Panc1 (cell line): ENCODE data around the gene MOCS2. TPM values are rescaled to one million over a fixed set of nuclear protein-coding genes. Genes with fewer than 3 reads are reported as not detected.
A peak's percentile ranks its signal among the peaks of the same experiment; 100 is the strongest.

Experiments
- ATAC-seq: fragments of 200-7000 bp; cut with Tn5 transposase; 2 replicates; pipeline ENCODE4 v1.9.1; 2020; ENCODE audit warnings: mild to moderate bottlenecking, moderate library complexity
- BruUV-seq: library from RNA; stranded (reverse); fragments of 400-500 nt; replicated peaks from 2 replicates; lab custom pipeline; 2021; lab: Mats Ljungman, UMichigan
- CTCF ChIA-PET: fragments of 300-600 bp; sonication (Branson Sonifier 250); formaldehyde crosslinking; loops from one replicate; lab custom pipeline; 2022; ENCODE audit warnings: antibody characterized with exemption; lab: Charles Lee
- POLR2A ChIA-PET: fragments of 300-600 bp; sonication (Branson Sonifier 250); formaldehyde crosslinking; loops from one replicate; lab custom pipeline; 2022; ENCODE audit warnings: antibody characterized with exemption; lab: Charles Lee
- DNase-seq: peaks from one replicate; pipeline ENCODE4 v3.0.0-alpha.2; 2010; ENCODE audit warnings: low read depth, low spot score
- H3K27ac ChIP-seq: 2 replicates; pipeline ENCODE4 v1.5.1; 2011; ENCODE audit warnings: mild to moderate bottlenecking, low read length, inconsistent platforms
- H3K27me3 ChIP-seq: fragments of 200-500 bp; sonication (Bioruptor generic); 2 replicates; pipeline ENCODE4 v1.6.0; 2014; ENCODE audit warnings: low read length, inconsistent platforms; ENCODE audit not compliant: control insufficient read depth, insufficient read depth
- H3K36me3 ChIP-seq: fragments of 200-500 bp; sonication (Bioruptor generic); 2 replicates; pipeline ENCODE4 v1.5.1; 2014; ENCODE audit warnings: inconsistent platforms, mild to moderate bottlenecking, low read length, moderate library complexity; ENCODE audit not compliant: control insufficient read depth, insufficient read depth
- H3K4me1 ChIP-seq: 2 replicates; pipeline ENCODE4 v1.5.1; 2011; ENCODE audit warnings: inconsistent platforms, mild to moderate bottlenecking, low read length, moderate library complexity; ENCODE audit not compliant: control insufficient read depth, insufficient read depth
- H3K4me3 ChIP-seq, 2 experiments: 2 replicates each; pipeline ENCODE4 v1.5.1; 2011 to 2012; ENCODE audit warnings: low read depth in 2 of 2, low read length in 2 of 2, mild to moderate bottlenecking in 2 of 2, inconsistent platforms in 1 of 2, moderate library complexity in 1 of 2
- H3K9me3 ChIP-seq: fragments of 200-500 bp; sonication (Bioruptor generic); 2 replicates; pipeline ENCODE4 v1.5.1; 2014; ENCODE audit warnings: low read depth, mild to moderate bottlenecking, inconsistent platforms, low read length, moderate library complexity; ENCODE audit not compliant: control insufficient read depth, insufficient read depth
- POLR2AphosphoS5 ChIP-seq: IDR thresholded peaks from 2 replicates; pipeline ENCODE4 v1.6.1; 2012; ENCODE audit warnings: mild to moderate bottlenecking, low read depth, low read length, moderate library complexity
- SIN3A ChIP-seq: IDR thresholded peaks from 2 replicates; pipeline ENCODE4 v1.6.1; 2012; ENCODE audit warnings: low read depth, mild to moderate bottlenecking, low read length, moderate library complexity, borderline replicate concordance; ENCODE audit not compliant: insufficient read depth
- TCF7L2 ChIP-seq: IDR thresholded peaks from 2 replicates; pipeline ENCODE4 v1.6.1; 2011; ENCODE audit warnings: mild to moderate bottlenecking, low read depth, low read length, inconsistent platforms
- in situ Hi-C: cut with HindIII; loops from 2 replicates; pipeline ENCODE4 v1.10.0; 2016; ENCODE audit warnings: low sequenced_read_pairs, low pct_unique_long_range_greater_than_20kb
- intact Hi-C: fragments of 100-400 bp; cut with micrococcal nuclease; formaldehyde crosslinking; loops from one replicate; pipeline ENCODE4 v1.10.0; 2022; ENCODE audit not compliant: unreplicated experiment
- total RNA-seq: library from RNA; stranded (reverse); gene quantifications from one replicate; pipeline ENCODE4 v1.2.1, GENCODE V29; 2021; ENCODE audit not compliant: unreplicated experiment
- TF ChIP-seq, protein P1 (sequence below), 2 experiments: IDR thresholded peaks; 2 replicates each; pipeline ENCODE4 v1.6.1; 2011 to 2012; ENCODE audit warnings: low read depth in 2 of 2, control low read depth in 1 of 2, low read length in 1 of 2, mild to moderate bottlenecking in 1 of 2, moderate library complexity in 1 of 2; ENCODE audit not compliant: insufficient read depth in 1 of 2
- TF ChIP-seq, protein P2 (sequence below): fragments of 450-650 bp; IDR thresholded peaks from 2 replicates; pipeline ENCODE4 v1.5.1; 2017; ENCODE audit warnings: mild to moderate bottlenecking

The MOCS2 gene
- total RNA-seq, 1 experiment from 2014 or later, result 39.5 TPM

DNA sequence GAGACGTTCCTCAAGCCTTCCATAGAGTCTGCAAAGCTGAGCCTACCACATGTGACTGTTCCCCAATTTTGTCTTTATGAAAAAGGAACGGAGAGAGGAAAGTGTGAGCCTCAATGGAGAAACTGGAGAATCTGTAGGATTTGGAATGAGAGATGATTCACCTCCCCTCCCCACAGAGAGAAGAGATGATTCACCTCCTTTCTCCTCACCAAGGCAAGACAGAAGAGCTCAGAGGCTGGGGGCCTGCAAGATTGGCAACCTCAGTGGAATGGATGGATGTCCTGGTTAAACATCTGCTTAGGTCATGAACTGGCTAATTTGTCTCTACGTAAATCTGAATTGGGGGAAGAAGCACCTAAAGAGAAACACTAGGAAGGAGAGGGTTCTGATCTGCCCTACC is 17.0 kb upstream of the MOCS2 start:
- ChIA-PET POLR2A (no interaction called here), CTCF (no interaction called here)
- no TSS peak for BruUV-seq
- no peak for TF ChIP-seq POLR2AphosphoS5
- no peak for TF ChIP-seq TCF7L2
- TF ChIP-seq SIN3A, result no peak
- TF ChIP-seq, protein P1, sequence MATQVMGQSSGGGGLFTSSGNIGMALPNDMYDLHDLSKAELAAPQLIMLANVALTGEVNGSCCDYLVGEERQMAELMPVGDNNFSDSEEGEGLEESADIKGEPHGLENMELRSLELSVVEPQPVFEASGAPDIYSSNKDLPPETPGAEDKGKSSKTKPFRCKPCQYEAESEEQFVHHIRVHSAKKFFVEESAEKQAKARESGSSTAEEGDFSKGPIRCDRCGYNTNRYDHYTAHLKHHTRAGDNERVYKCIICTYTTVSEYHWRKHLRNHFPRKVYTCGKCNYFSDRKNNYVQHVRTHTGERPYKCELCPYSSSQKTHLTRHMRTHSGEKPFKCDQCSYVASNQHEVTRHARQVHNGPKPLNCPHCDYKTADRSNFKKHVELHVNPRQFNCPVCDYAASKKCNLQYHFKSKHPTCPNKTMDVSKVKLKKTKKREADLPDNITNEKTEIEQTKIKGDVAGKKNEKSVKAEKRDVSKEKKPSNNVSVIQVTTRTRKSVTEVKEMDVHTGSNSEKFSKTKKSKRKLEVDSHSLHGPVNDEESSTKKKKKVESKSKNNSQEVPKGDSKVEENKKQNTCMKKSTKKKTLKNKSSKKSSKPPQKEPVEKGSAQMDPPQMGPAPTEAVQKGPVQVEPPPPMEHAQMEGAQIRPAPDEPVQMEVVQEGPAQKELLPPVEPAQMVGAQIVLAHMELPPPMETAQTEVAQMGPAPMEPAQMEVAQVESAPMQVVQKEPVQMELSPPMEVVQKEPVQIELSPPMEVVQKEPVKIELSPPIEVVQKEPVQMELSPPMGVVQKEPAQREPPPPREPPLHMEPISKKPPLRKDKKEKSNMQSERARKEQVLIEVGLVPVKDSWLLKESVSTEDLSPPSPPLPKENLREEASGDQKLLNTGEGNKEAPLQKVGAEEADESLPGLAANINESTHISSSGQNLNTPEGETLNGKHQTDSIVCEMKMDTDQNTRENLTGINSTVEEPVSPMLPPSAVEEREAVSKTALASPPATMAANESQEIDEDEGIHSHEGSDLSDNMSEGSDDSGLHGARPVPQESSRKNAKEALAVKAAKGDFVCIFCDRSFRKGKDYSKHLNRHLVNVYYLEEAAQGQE (IDR thresholded peaks at IDR 0.05; ENCODE audit: insufficient read depth in 1 of 2, low read depth in 2 of 2, low read length in 1 of 2), result no peak
- TF ChIP-seq, protein P2, sequence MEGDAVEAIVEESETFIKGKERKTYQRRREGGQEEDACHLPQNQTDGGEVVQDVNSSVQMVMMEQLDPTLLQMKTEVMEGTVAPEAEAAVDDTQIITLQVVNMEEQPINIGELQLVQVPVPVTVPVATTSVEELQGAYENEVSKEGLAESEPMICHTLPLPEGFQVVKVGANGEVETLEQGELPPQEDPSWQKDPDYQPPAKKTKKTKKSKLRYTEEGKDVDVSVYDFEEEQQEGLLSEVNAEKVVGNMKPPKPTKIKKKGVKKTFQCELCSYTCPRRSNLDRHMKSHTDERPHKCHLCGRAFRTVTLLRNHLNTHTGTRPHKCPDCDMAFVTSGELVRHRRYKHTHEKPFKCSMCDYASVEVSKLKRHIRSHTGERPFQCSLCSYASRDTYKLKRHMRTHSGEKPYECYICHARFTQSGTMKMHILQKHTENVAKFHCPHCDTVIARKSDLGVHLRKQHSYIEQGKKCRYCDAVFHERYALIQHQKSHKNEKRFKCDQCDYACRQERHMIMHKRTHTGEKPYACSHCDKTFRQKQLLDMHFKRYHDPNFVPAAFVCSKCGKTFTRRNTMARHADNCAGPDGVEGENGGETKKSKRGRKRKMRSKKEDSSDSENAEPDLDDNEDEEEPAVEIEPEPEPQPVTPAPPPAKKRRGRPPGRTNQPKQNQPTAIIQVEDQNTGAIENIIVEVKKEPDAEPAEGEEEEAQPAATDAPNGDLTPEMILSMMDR, result no peak
- Histone ChIP-seq H3K4me1 (no peaks in the 10 kb centered on the region), H3K9me3 (no peaks in the 10 kb centered on the region), H3K27ac (no peak overlapping the region), H3K4me3 (no peak overlapping the region), H3K36me3 (no peaks in the 10 kb centered on the region), H3K27me3 (no peaks in the 10 kb centered on the region)
- intact Hi-C loops (no loop called here), in situ Hi-C loops (no loop called here)
- no peak for ATAC-seq
- no peak for DNase-seq

DNA sequence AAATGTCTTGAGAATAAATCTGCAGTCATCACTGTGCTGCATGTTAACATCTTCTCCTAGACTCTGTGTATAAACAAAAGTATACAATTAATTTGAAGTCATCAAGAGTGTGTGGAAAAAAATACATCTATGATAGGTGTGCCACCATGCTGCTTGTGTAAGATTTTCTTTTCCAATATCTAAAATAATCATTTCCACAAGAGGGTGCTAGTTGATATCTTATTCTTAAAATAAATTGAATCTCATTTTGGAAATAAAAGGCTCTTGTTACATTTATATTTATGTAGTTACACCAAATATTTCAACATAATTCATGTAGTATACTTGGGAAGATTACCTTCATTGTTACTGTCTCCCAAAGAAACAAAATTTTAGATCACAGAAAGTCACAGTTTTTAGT is 14.1 kb upstream of the MOCS2 start:
- H3K4me3 ChIP-seq, result no peak overlapping the region
- no peaks in the 10 kb centered on the region for H3K4me1 ChIP-seq
- intact Hi-C loops, result no loop called here
- TF ChIP-seq, protein P2, result peak; percentile 32; the same call in 1 of the 2 replicates
- TF ChIP-seq SIN3A, result no peak
- ChIA-PET CTCF (no interaction called here), POLR2A (no interaction called here)
- H3K9me3 ChIP-seq, result no peaks in the 10 kb centered on the region
- no TSS peak for BruUV-seq
- in situ Hi-C loops, result no loop called here
- DNase-seq (no peak), ATAC-seq (no peak)
- H3K27ac ChIP-seq, result no peak overlapping the region
- H3K36me3 ChIP-seq, result no peaks in the 10 kb centered on the region
- H3K27me3 ChIP-seq, result no peaks in the 10 kb centered on the region
